ENCODE data around the gene RAI1.

RAI1 gene

GRCh38 chr17:17766744-17767120 lies 85.5 kb downstream of the RAI1 start:
- no peak for DNase-seq (ENCODE audit: low read depth)
- TF ChIP-seq, protein P1, sequence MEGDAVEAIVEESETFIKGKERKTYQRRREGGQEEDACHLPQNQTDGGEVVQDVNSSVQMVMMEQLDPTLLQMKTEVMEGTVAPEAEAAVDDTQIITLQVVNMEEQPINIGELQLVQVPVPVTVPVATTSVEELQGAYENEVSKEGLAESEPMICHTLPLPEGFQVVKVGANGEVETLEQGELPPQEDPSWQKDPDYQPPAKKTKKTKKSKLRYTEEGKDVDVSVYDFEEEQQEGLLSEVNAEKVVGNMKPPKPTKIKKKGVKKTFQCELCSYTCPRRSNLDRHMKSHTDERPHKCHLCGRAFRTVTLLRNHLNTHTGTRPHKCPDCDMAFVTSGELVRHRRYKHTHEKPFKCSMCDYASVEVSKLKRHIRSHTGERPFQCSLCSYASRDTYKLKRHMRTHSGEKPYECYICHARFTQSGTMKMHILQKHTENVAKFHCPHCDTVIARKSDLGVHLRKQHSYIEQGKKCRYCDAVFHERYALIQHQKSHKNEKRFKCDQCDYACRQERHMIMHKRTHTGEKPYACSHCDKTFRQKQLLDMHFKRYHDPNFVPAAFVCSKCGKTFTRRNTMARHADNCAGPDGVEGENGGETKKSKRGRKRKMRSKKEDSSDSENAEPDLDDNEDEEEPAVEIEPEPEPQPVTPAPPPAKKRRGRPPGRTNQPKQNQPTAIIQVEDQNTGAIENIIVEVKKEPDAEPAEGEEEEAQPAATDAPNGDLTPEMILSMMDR (conservative IDR thresholded peaks at IDR 0.05; ENCODE audit: low read depth, low read length): no peak
- H3K4me3 ChIP-seq (ENCODE audit: low read length): no peak overlapping the region

GRCh38 chr17:17767154-17767869 lies 86.1 kb downstream of the RAI1 start:
- DNase-seq (ENCODE audit: low read depth): peak; percentile 69
- TF ChIP-seq, protein P1 (conservative IDR thresholded peaks at IDR 0.05; ENCODE audit: low read depth, low read length): no peak

GRCh38 chr17:17767887-17768418 lies 86.7 kb downstream of the RAI1 start:
- DNase-seq (ENCODE audit: low read depth): no peak
- H3K4me3 ChIP-seq (ENCODE audit: low read length): no peak overlapping the region
- TF ChIP-seq, protein P1 (conservative IDR thresholded peaks at IDR 0.05; ENCODE audit: low read depth, low read length): no peak

More at GRCh38 chr17:17767154-17767869, 86.1 kb downstream of the RAI1 start:
- H3K4me3 ChIP-seq (ENCODE audit: low read length): no peak overlapping the region

- no peak for DNase-seq (ENCODE audit: low read depth)
- H3K4me3 ChIP-seq (ENCODE audit: low read length): no peak overlapping the region
- TF ChIP-seq, protein P1 (conservative IDR thresholded peaks at IDR 0.05; ENCODE audit: low read depth, low read length): no peak
Measured at GRCh38 chr17:17768424-17769088, 87.3 kb downstream of the RAI1 start.

DNA sequence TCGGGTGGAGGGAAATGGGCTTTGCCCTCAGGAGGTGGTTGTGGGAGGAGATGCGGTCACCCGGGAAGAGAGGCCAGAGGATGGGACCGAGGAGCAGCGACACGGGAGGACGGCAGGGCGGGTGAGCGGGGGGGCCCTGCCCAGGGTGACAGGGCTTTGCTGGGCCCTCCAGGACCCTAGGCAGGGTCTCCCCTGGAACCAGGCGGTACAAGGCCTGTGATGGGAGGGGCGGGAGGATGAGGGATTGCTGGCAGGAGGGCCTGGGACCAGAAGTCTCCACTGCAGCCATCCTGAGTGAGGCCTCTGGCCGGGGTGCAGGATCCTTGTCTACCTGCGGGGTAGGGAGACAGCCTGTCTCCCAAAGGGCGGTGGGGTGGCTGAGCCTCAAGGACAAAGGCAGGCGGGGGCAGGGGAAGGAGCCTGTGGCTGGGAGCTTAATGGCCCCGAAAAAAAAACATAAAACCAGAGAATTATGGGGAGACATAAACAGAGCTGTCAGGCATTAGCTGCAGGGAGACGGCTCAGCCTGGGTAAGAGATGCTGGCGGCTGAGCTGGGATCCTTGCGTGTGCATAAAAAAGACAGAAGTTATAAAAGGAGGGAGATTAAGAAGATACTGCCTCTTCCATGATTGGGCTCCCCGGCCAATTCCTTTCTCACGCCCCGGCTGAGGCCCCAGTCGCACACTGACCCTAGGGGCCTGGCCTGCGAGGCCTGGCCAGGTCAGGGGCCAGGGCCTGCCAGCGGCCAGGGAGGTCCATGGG lies 88.8 kb downstream of the RAI1 start:
- TF ChIP-seq, protein P1 (conservative IDR thresholded peaks at IDR 0.05; ENCODE audit: low read depth, low read length): no peak
- no peak overlapping the region for H3K4me3 ChIP-seq (ENCODE audit: low read length)
- DNase-seq (ENCODE audit: low read depth): no peak

GRCh38 chr17:17770632-17771044 lies 89.4 kb downstream of the RAI1 start:
- no peak for DNase-seq (ENCODE audit: low read depth)
- H3K4me3 ChIP-seq (ENCODE audit: low read length): no peak overlapping the region
- TF ChIP-seq, protein P1 (conservative IDR thresholded peaks at IDR 0.05; ENCODE audit: low read depth, low read length): no peak
